GM18526 (cell line): ENCODE measurements around the gene BTD.

Experiments used
- POLR2A ChIP-seq: IDR thresholded peaks from 3 replicates; pipeline ENCODE4 v1.6.1; 2011; ENCODE audit not compliant: insufficient read length; ENCODE audit errors: extremely low read depth

Gene BTD

GRCh38 chr3:15630646-15631350 is 29.3 kb downstream of the BTD start:
- no peak for TF ChIP-seq POLR2A

GRCh38 chr3:15631426-15632211 is 30.1 kb downstream of the BTD start:
- no peak for TF ChIP-seq POLR2A

GRCh38 chr3:15632212-15632580 is 30.7 kb downstream of the BTD start:
- TF ChIP-seq POLR2A: no peak

GRCh38 chr3:15633159-15633558 is 31.6 kb downstream of the BTD start:
- no peak for TF ChIP-seq POLR2A

- no peak for TF ChIP-seq POLR2A
Observed at GRCh38 chr3:15633766-15634598, 32.4 kb downstream of the BTD start.

GRCh38 chr3:15634671-15635070 is 33.1 kb downstream of the BTD start:
- TF ChIP-seq POLR2A: no peak

GRCh38 chr3:15635121-15635661 is 33.6 kb downstream of the BTD start:
- TF ChIP-seq POLR2A: no peak

- TF ChIP-seq POLR2A: no peak
Observed at GRCh38 chr3:15636028-15636709, 34.6 kb downstream of the BTD start.

GRCh38 chr3:15637131-15637951 is 35.8 kb downstream of the BTD start:
- TF ChIP-seq POLR2A: no peak

- no peak for TF ChIP-seq POLR2A
Observed at GRCh38 chr3:15638193-15638890, 36.8 kb downstream of the BTD start.

GRCh38 chr3:15638891-15639262 is 37.3 kb downstream of the BTD start:
- TF ChIP-seq POLR2A: no peak

- no peak for TF ChIP-seq POLR2A
Observed at GRCh38 chr3:15645246-15645645, 43.7 kb downstream of the BTD start.

- no peak for TF ChIP-seq POLR2A
Observed at GRCh38 chr3:15645740-15646501, 44.4 kb downstream of the BTD start.

- no peak for TF ChIP-seq POLR2A
Observed at GRCh38 chr3:15646851-15647511, 45.4 kb downstream of the BTD start.
